Epithelial cell of proximal tubule (primary cell): Measurements from ENCODE around the gene ITFG2. TPM values are rescaled to one million over a fixed set of nuclear protein-coding genes. Genes with fewer than 3 reads are reported as not detected.
"Not testable (repeated sequence)": the region's sequence is repeated elsewhere in the genome, so short reads cannot be mapped to it uniquely, and the experiment has no call there.

Experiments
- DNase-seq: peaks from one replicate; pipeline ENCODE4 v3.0.0-alpha.2; 2011; ENCODE audit warnings: low read depth
- H3K4me3 ChIP-seq: 2 replicates; pipeline ENCODE4 v1.5.1; 2011; ENCODE audit warnings: low read depth, mild to moderate bottlenecking, low read length
- total RNA-seq: library from RNA; depleted of rRNA; stranded (reverse); fragments of >200 nt; gene quantifications from 2 replicates; pipeline ENCODE4 v1.2.3, GENCODE V29; 2015
- TF ChIP-seq, protein P1 (sequence below): conservative IDR thresholded peaks from 2 replicates; pipeline ENCODE4 v1.5.1; 2012; ENCODE audit warnings: low read depth, mild to moderate bottlenecking, low read length

The ITFG2 gene
- total RNA-seq, 1 donor from 2014 or later, result 35.1 TPM

DNA sequence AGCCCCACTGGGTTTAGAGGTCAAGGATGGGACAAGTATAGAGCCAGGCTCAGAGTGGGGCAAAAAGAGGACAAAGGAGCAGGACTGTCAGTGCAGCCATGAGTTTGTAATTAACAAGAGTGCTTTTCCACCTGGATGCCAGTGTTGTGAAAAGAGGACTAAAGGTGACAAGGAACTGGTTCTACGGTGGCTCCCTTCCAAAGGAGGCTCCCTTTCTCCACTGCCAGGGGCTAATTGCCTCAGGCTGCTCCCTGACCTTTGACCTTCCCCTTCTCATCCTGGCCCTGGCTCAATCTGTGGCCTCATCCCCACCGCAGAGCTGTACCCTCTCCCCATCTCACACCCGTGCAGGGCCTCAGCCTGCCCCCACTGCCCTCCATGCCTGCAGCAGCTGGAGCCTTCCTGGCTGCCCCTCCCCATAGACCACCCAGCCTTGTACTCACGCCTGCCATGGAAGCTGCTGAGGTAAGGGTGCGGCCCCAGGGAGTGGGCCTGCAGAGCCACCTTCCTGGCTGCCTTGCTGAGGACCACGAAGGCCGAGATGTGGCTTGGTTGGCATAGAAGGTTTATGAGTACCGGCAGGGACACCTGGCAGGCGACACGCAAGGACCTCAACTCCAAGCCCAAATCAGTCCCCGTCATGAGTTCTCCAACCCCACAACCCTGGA lies 42.5 kb upstream of the ITFG2 start:
- no peak for DNase-seq
- TF ChIP-seq, protein P1, sequence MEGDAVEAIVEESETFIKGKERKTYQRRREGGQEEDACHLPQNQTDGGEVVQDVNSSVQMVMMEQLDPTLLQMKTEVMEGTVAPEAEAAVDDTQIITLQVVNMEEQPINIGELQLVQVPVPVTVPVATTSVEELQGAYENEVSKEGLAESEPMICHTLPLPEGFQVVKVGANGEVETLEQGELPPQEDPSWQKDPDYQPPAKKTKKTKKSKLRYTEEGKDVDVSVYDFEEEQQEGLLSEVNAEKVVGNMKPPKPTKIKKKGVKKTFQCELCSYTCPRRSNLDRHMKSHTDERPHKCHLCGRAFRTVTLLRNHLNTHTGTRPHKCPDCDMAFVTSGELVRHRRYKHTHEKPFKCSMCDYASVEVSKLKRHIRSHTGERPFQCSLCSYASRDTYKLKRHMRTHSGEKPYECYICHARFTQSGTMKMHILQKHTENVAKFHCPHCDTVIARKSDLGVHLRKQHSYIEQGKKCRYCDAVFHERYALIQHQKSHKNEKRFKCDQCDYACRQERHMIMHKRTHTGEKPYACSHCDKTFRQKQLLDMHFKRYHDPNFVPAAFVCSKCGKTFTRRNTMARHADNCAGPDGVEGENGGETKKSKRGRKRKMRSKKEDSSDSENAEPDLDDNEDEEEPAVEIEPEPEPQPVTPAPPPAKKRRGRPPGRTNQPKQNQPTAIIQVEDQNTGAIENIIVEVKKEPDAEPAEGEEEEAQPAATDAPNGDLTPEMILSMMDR, result no peak
- no peak overlapping the region for H3K4me3 ChIP-seq

DNA sequence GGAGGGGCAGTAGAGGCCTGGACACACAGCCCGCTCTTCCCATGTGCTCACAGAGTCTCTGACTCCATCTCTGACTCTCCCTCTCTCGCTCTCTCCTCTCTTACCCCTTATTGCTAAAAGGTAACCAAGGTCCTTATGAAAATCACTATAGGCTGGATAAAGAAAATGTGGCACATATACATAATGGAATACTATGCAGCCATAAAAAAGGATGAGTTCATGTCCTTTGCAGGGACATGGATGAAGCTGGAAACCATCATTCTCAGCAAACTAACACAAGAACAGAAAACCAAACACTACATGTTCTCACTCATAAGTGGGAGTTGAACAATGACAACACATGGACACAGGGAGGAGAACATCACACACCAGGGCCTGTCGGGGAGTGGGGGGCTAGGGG lies 41.9 kb upstream of the ITFG2 start:
- not testable (repeated sequence) for H3K4me3 ChIP-seq, DNase-seq

DNA sequence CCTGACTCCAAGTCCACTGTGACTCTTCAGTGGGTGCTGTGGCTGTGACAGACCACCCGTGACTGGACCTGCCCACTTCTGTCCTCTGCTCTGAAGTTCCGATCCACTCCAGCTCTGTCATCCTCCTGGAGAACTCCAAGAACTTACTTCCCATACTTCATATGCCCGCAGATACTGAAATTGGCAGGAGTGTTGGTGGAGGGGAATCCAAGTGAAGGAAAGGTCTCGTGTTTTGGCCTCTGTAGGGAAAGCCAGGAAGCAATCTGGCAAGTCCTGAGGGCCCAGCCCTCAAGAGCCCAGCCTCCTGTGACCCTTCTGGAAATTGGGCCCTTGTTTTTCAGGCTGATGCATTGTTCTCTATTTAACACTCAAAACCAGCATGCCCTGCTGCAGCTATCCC lies 40.1 kb upstream of the ITFG2 start:
- TF ChIP-seq, protein P1, result no peak
- no peak overlapping the region for H3K4me3 ChIP-seq
- no peak for DNase-seq

DNA sequence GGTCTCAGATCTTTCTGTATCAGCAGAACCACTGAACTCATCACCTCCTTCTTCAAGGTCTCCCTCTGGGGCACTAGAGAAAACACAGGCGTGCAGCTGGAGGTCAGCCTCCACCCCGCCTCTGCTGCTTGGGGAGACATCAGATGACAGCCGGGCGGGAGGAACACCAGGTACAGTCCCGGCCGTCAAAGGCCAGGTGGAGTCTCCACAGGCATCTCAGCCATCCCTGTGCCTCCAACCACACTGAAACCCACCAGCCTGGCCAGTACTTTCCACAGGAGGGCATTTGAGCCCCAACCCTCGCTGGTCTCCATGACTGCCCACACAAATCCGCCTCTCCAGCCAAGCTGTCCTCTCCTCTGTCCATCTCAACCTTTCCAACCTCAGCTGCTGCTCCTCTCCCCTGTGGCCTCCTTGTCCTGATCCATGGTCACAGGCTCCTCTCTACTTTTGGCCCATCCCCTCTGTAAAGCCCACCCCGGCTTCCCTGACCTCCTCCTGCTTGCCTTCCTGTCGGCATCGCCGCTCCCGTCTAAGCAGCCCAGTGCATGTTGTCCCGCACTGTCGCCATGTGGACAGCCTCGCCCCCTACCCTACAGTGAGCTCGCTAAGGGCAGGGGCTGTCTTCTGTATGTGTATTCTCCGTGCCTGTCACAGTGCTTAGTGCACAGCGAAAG lies 39.1 kb upstream of the ITFG2 start:
- no peak overlapping the region for H3K4me3 ChIP-seq
- TF ChIP-seq, protein P1, result no peak
- DNase-seq, result no peak

DNA sequence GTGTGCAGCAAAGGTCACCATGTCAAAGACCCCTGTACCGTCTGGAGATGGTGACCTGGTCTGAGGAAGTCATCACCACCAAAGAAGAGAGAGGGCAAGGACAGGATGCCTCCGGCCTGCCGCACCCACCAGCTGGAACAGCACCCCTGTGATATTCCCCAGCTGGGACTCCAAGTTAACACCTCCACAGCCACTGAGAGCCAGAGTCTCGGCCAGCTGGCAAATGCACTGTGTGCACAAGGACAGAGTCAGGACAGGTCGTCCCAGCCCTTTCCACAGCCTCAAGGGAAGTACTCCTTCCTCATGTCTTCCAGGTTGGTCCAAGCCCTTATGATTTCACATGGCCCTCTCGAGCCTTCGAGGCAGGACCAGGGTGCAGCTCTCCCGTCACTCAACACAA lies 37.0 kb upstream of the ITFG2 start:
- H3K4me3 ChIP-seq, result no peak overlapping the region
- TF ChIP-seq, protein P1, result no peak
- DNase-seq, result no peak

DNA sequence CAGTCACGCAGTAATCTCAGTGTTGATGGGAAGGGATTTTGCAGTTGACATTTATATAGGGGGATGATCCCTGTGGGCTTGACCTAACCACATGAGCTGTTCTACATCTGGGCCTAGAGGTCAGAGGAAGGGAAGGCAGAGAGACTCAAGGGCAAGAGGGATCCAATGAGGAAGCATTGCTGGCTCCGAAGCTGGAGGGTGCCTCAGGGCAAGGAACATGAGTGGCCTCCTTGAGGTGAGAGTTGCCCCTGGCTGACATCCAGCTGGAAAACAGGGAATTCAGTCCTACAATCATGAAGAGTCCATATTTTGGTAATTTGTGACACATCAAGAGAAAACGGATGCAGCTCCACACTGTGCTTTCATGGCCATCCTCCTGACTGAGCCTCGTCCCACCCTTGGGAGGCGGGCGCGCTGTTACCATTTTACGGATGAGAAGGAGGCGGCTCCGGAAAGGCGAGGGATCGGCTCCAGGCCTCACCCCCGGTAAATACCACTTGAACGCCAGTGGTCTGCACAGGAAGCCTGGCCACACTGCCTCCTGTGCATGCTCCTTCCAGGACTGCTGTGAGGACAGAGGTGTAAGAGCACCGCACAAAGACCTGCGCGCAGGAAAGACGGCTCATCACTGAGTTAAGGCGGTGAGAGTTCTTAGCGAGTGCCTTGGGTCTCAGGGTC lies 36.2 kb upstream of the ITFG2 start:
- DNase-seq, result no peak
- H3K4me3 ChIP-seq, result no peak overlapping the region
- TF ChIP-seq, protein P1, result no peak

DNA sequence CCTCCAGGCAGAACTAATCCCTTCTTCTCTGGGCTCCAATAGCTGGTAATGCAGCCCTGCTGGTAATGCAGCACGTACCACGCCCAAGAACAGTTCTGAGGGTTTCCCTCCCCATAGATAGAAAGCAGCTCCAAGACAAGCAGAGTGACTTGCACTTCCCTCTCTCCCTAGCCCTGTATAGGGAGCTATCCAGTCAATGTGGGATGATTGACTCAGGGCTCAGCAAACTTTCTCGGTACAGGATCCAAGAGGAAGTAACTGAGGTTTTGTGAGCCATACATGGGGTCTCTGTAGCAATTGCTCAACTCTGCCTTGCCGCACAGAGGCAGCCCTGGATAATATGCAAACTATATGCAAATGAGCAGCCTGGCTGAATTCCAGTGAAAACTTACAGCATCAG lies 33.2 kb upstream of the ITFG2 start:
- no peak for DNase-seq
- TF ChIP-seq, protein P1, result no peak
- H3K4me3 ChIP-seq, result no peak overlapping the region
